T-helper 1 cell treated with Interleukin-12 subunit alpha and Interleukin-12 subunit beta and Interleukin-4 antibody, amounts not matched to agents 30 μg/mL and 1 μg/mL, for 36 hours (primary cell): Measurements from ENCODE around the gene ARL16.
A peak's percentile ranks its signal among the peaks of the same experiment; 100 is the strongest.

Source experiments
- H3K27ac Mint-ChIP-seq: one replicate; pipeline ENCODE4 v1.8.0; 2021; ENCODE audit warnings: mild to moderate bottlenecking, mixed read lengths
- H3K27me3 Mint-ChIP-seq: one replicate; pipeline ENCODE4 v1.8.0; 2021; ENCODE audit warnings: low read depth, mixed read lengths
- H3K36me3 Mint-ChIP-seq: one replicate; pipeline ENCODE4 v1.8.0; 2021; ENCODE audit warnings: low read depth, mixed read lengths
- H3K4me1 Mint-ChIP-seq: one replicate; pipeline ENCODE4 v1.8.0; 2021; ENCODE audit warnings: low read depth, mixed read lengths
- H3K4me3 Mint-ChIP-seq: one replicate; pipeline ENCODE4 v1.8.0; 2021; ENCODE audit warnings: mild to moderate bottlenecking, moderate library complexity, mixed read lengths
- H3K9me3 Mint-ChIP-seq: one replicate; pipeline ENCODE4 v1.8.0; 2021; ENCODE audit warnings: mixed read lengths

ARL16 gene

DNA sequence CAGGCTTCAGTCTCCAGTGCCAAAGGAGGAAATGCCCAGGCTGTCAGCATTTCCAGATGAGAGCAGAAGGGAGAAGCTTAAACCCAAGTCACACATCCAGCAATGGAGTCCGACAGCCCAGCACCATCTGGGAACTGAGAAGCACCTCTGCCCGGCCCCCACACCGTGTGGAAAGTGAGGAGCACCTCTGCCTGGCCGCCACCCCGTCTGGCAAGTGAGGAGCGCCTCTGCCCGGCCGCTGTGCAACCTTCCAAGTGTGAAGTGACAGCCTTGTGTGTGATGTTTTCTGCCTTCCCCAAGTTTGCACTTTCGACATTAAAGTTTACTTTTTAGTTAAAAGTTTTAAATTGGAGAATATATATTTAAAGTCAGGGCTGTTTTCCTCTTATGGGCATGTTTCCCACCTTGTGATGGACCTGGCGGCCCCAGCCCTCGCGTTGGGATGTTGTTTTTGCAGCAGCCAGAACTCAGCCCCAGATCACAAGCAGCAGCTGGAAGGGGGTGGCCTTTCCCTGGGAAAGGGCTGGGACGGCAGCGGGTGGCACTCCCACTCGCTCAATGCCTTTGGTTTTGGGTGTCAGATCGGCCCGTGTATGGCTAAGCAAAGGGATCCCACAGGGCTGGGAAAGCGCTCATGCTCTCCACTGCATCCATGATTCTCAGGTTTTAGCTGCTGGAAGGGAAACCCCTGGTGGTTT, 9.9 kb downstream of the ARL16 start:
- Mint-ChIP-seq H3K4me3 (no peak overlapping the region), H3K27me3 (no peaks in the 10 kb centered on the region), H3K27ac (no peak overlapping the region), H3K9me3 (no peaks in the 10 kb centered on the region), H3K36me3 (peaks cover 11% of the 10 kb centered on the region), H3K4me1 (peaks cover 6% of the 10 kb centered on the region)

DNA sequence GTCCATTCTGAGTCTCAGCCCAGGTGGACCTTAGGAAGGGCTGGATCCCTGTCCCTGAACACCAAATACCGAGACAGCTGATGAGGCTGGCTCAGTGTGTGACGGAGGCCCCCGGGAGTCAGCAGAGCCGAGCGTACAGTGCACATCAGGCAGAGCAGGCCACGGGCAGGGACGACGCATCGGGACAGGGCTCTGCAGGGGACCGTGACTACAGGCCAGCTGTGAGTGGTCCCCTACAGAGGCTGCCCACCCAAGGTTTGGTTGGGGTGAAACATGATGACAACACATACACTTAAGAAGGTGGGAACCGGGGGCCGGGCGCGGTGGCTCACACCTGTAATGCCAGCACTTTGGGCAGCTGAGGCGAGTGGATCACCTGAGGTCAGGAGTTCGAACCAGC, 10.6 kb downstream of the ARL16 start:
- Mint-ChIP-seq H3K36me3 (peaks cover 15% of the 10 kb centered on the region), H3K4me3 (no peak overlapping the region), H3K4me1 (peaks cover 10% of the 10 kb centered on the region), H3K27me3 (no peaks in the 10 kb centered on the region), H3K9me3 (no peaks in the 10 kb centered on the region), H3K27ac (no peak overlapping the region)

DNA sequence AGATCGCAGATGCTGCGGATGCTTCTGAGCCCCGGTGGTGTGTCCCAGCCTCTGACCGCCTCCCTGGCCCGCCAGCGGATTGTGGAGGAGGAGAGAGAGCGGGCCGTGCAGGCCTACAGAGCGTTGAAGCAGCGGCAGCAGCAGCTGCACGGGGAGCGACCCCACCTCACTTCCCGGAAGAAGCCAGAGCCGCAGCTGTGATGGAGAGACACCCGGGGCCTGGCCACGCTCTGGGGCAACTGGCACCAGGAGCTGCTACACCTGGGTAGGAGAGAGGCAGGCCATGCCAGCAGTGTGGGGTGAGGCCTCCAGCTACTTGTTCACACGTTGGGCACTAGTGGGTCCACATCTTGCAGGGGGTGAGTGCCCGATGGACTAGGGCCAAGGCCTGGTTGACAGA, 11.1 kb downstream of the ARL16 start:
- H3K27ac Mint-ChIP-seq, result no peak overlapping the region
- H3K4me1 Mint-ChIP-seq, result peaks cover 14% of the 10 kb centered on the region
- H3K9me3 Mint-ChIP-seq, result no peaks in the 10 kb centered on the region
- H3K4me3 Mint-ChIP-seq, result no peak overlapping the region
- no peaks in the 10 kb centered on the region for H3K27me3 Mint-ChIP-seq
- peaks cover 18% of the 10 kb centered on the region for H3K36me3 Mint-ChIP-seq

- peak overlapping the region; percentile 90 for H3K4me3 Mint-ChIP-seq
- no peaks in the 10 kb centered on the region for H3K27me3 Mint-ChIP-seq
- H3K36me3 Mint-ChIP-seq, result peaks cover 32% of the 10 kb centered on the region
- H3K9me3 Mint-ChIP-seq, result no peaks in the 10 kb centered on the region
- H3K27ac Mint-ChIP-seq, result peak overlapping the region; percentile 19
- peaks cover 26% of the 10 kb centered on the region for H3K4me1 Mint-ChIP-seq
Measured at GRCh38 chr17:81667754-81668153, 15.8 kb downstream of the ARL16 start.

DNA sequence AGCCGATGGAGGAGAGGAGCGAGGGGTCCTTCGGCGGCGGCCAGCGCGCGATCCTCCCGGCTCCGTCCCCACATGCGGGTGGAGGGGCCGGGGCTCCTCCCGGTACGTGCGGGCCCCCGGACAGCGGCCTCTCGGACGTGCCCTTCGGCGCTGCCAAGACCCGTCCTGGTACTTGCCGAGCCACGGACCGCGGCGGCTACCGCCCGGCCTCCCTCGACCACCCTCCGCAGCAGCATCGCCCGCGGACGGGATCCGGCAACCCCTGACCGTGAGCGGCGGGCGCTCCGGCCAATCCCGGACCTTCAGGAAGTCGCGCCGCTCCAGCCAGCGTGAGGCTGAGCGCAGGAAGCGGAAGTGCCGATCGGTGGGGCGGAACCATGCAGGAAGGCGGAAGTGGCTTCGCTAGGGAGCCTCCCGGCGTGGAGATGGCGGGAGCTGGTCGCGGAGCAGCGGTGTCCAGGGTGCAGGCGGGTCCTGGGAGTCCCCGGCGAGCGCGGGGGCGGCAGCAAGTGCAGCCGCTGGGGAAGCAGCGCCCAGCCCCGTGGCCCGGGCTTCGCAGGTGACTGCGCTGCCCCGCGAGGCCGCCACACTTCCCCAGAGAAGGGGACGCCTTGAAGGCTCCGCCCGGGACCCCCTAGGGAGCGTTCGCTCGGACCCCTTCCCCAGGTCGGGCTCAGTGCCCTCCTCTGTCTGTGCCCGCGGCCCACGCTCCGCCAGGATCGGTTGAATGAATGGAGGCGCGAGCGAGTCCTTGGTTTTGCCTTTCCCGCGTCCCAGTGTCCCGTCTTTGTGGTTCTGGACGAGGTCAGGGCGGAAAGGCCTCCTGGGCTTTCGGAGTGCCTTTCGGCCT, 17.0 kb downstream of the ARL16 start, which contains the start of the genes CCDC137 and OXLD1:
TSS of gene CCDC137 (plus strand) at position 396 of the 850 bp plus-strand sequence. CDS start at position 426, 30 bp downstream.
TSS of gene OXLD1 (minus strand) at position 264 of the 850 bp plus-strand sequence. CDS start at position 236, 28 bp downstream.
- Mint-ChIP-seq H3K4me3 (peak within 1 kb of the TSS; percentile 98), H3K27me3 (no peaks in the 10 kb centered on the region), H3K9me3 (no peaks in the 10 kb centered on the region), H3K36me3 (peaks cover 30% of the 10 kb centered on the region), H3K4me1 (peaks cover 28% of the 10 kb centered on the region), H3K27ac (peak within 1 kb of the TSS; percentile 94)

- Mint-ChIP-seq H3K36me3 (peaks cover 26% of the 10 kb centered on the region), H3K27me3 (no peaks in the 10 kb centered on the region), H3K27ac (peak overlapping the region; percentile 94), H3K9me3 (no peaks in the 10 kb centered on the region), H3K4me3 (peak overlapping the region; percentile 98), H3K4me1 (peaks cover 25% of the 10 kb centered on the region)
Measured at GRCh38 chr17:81666092-81666341, 17.6 kb downstream of the ARL16 start.

- Mint-ChIP-seq H3K9me3 (no peaks in the 10 kb centered on the region), H3K4me3 (peak overlapping the region; percentile 98), H3K4me1 (peaks cover 25% of the 10 kb centered on the region), H3K36me3 (peaks cover 26% of the 10 kb centered on the region), H3K27ac (peak overlapping the region; percentile 94), H3K27me3 (no peaks in the 10 kb centered on the region)
Measured at GRCh38 chr17:81665205-81666091, 18.1 kb downstream of the ARL16 start.

DNA sequence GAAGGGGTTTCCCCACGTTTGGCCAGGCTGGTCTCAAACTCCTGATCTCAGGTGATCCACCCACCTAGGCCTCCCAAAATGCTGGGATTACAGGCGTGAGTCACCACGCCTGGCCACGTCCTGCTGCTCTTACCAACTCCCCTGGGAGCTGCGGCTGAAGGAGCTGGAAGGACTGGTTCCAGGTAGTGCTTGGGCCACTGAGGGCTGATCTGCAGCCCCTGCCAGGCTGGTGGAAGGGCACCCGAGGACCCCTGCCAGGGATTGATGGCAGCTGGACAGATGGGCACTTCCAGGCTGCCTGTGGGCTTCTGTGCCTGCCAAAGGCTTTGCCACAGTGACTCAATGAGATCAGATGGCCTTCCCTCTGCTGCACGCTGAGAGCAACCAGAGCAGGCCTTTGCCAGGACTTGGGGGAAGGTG, 19.5 kb downstream of the ARL16 start:
- peak overlapping the region; percentile 41 for H3K27ac Mint-ChIP-seq
- no peak overlapping the region for H3K4me3 Mint-ChIP-seq
- no peaks in the 10 kb centered on the region for H3K27me3 Mint-ChIP-seq
- peaks cover 21% of the 10 kb centered on the region for H3K36me3 Mint-ChIP-seq
- no peaks in the 10 kb centered on the region for H3K9me3 Mint-ChIP-seq
- peaks cover 25% of the 10 kb centered on the region for H3K4me1 Mint-ChIP-seq

DNA sequence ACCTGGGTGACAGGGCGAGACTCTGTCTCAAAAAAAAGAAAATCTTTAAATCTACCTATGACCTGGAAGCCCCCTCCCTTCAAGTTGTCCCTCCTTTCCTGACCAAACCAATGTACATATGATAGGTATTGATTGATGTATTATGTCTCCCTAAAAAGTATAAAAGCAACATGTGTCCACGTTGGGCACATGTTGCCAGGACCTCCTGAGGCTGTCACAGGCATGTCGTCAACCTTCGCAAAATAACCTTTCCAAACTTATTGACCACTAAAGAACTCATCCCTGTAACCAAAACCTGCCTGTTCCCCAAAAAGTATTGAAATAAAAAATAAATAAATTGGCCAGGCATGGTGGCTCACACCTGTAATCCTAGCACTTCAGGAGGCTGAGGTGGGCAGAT, 21.6 kb downstream of the ARL16 start:
- Mint-ChIP-seq H3K9me3 (no peaks in the 10 kb centered on the region), H3K27ac (no peak overlapping the region), H3K36me3 (peaks cover 14% of the 10 kb centered on the region), H3K4me3 (no peak overlapping the region), H3K27me3 (no peaks in the 10 kb centered on the region), H3K4me1 (peaks cover 17% of the 10 kb centered on the region)

- peaks cover 14% of the 10 kb centered on the region for H3K4me1 Mint-ChIP-seq
- no peaks in the 10 kb centered on the region for H3K9me3 Mint-ChIP-seq
- no peaks in the 10 kb centered on the region for H3K27me3 Mint-ChIP-seq
- H3K27ac Mint-ChIP-seq, result no peak overlapping the region
- no peak overlapping the region for H3K4me3 Mint-ChIP-seq
- peaks cover 7% of the 10 kb centered on the region for H3K36me3 Mint-ChIP-seq
Measured at GRCh38 chr17:81660441-81660840, 23.2 kb downstream of the ARL16 start.

DNA sequence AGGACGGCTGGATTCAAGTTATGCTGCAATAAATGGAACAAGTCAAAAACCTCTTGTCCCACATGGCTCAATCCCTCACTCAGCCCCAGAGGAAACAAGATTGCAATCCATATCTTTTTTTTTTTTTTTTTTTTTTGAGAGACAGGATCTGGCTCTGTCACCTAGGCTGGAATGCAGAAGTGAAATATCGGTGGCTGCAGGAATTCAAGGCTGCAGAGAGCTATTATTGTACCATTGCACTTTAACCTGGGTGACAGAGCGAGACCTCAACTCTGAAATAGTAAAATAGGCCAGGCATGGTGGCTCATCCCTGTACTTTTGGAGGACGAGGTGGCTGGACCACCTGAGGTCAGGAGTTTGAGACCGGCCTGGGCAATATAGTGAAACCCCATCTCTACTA, 24.6 kb downstream of the ARL16 start:
- Mint-ChIP-seq H3K36me3 (peaks cover under 1% of the 10 kb centered on the region), H3K9me3 (no peaks in the 10 kb centered on the region), H3K27me3 (no peaks in the 10 kb centered on the region), H3K4me3 (no peak overlapping the region), H3K4me1 (peaks cover 13% of the 10 kb centered on the region), H3K27ac (no peak overlapping the region)

DNA sequence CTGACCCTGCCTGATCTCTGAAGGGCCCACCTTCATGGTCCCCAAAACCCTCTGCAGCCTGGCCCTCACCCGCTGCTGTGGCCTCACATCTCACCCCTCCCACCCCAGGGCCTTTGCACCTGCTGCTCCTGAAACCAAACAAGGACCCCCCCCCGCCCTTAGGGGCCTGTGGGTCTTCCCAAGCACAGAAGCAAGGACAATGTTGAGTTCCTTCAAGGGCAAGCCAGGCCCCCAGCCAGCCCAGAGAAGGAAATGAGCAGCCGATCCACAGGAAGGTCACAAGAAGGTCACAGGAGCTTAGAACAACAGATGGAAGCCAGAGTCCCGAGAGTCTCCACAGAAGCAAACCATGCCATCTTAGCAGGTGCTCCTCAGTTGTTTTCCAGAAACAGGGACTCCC, 26.8 kb downstream of the ARL16 start:
- Mint-ChIP-seq H3K27ac (peak overlapping the region; percentile 20), H3K9me3 (no peaks in the 10 kb centered on the region), H3K36me3 (peaks cover under 1% of the 10 kb centered on the region), H3K27me3 (peaks cover 2% of the 10 kb centered on the region), H3K4me3 (no peak overlapping the region), H3K4me1 (peaks cover 12% of the 10 kb centered on the region)

GRCh38 chr17:81656118-81656743, 27.4 kb downstream of the ARL16 start, which contains the start of gene PDE6G:
PDE6G (minus strand) TSS chr17:81656542; CDS start chr17:81653305, 3,237 bp downstream.
- no peak within 1 kb of the TSS for H3K4me3 Mint-ChIP-seq
- H3K36me3 Mint-ChIP-seq, result peaks cover 3% of the 10 kb centered on the region
- H3K27me3 Mint-ChIP-seq, result peaks cover 4% of the 10 kb centered on the region
- H3K27ac Mint-ChIP-seq, result peak within 1 kb of the TSS; percentile 20
- no peaks in the 10 kb centered on the region for H3K9me3 Mint-ChIP-seq
- peaks cover 12% of the 10 kb centered on the region for H3K4me1 Mint-ChIP-seq
